ENCODE measurements around the gene PFN1. TPM values are rescaled to one million over a fixed set of nuclear protein-coding genes. Genes with fewer than 3 reads are reported as not detected.

The PFN1 gene
- total and polyA plus RNA-seq, 10 of the 15 experiments (the other 5 are each of a cell fraction or from before 2014, with no cell fraction given): 154 to 3,892 (median 1,918) TPM

DNA sequence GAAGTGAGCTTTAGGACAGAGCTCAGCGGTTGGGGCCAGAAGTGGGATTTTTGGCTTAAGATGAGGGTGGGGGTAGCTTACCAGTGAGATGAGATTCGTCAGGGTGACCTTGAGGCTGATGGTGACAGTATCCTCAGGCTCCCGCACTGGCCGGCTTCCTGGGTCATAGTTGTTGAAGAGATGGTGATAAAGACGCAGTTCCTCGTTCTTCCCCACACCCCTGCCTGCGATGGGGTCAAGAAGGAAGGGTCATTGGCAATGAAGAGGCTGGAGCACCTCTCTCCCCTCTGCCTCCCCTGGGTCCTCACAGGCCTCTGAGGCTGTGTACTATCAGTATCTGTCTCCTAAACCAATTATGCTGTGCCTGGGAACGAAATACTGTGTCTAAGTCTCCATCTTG is 45.8 kb downstream of the PFN1 start (continued):
- TF ChIP-seq, protein P1, sequence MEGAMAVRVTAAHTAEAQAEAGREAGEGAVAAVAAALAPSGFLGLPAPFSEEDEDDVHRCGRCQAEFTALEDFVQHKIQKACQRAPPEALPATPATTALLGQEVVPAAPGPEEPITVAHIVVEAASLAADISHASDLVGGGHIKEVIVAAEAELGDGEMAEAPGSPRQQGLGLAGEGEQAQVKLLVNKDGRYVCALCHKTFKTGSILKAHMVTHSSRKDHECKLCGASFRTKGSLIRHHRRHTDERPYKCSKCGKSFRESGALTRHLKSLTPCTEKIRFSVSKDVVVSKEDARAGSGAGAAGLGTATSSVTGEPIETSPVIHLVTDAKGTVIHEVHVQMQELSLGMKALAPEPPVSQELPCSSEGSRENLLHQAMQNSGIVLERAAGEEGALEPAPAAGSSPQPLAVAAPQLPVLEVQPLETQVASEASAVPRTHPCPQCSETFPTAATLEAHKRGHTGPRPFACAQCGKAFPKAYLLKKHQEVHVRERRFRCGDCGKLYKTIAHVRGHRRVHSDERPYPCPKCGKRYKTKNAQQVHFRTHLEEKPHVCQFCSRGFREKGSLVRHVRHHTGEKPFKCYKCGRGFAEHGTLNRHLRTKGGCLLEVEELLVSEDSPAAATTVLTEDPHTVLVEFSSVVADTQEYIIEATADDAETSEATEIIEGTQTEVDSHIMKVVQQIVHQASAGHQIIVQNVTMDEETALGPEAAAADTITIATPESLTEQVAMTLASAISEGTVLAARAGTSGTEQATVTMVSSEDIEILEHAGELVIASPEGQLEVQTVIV (IDR thresholded peaks at IDR 0.05; ENCODE audit: borderline replicate concordance, partially characterized antibody): no peak
- TF ChIP-seq, protein P2, sequence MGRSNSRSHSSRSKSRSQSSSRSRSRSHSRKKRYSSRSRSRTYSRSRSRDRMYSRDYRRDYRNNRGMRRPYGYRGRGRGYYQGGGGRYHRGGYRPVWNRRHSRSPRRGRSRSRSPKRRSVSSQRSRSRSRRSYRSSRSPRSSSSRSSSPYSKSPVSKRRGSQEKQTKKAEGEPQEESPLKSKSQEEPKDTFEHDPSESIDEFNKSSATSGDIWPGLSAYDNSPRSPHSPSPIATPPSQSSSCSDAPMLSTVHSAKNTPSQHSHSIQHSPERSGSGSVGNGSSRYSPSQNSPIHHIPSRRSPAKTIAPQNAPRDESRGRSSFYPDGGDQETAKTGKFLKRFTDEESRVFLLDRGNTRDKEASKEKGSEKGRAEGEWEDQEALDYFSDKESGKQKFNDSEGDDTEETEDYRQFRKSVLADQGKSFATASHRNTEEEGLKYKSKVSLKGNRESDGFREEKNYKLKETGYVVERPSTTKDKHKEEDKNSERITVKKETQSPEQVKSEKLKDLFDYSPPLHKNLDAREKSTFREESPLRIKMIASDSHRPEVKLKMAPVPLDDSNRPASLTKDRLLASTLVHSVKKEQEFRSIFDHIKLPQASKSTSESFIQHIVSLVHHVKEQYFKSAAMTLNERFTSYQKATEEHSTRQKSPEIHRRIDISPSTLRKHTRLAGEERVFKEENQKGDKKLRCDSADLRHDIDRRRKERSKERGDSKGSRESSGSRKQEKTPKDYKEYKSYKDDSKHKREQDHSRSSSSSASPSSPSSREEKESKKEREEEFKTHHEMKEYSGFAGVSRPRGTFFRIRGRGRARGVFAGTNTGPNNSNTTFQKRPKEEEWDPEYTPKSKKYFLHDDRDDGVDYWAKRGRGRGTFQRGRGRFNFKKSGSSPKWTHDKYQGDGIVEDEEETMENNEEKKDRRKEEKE (IDR thresholded peaks at IDR 0.05): no peak
- TF ChIP-seq SREBF1 (IDR thresholded peaks at IDR 0.05; ENCODE audit: low read length) (no peak), TARDBP (IDR thresholded peaks at IDR 0.05; ENCODE audit: borderline replicate concordance) (no peak), NR2F1 (conservative IDR thresholded peaks at IDR 0.05) (no peak)

DNA sequence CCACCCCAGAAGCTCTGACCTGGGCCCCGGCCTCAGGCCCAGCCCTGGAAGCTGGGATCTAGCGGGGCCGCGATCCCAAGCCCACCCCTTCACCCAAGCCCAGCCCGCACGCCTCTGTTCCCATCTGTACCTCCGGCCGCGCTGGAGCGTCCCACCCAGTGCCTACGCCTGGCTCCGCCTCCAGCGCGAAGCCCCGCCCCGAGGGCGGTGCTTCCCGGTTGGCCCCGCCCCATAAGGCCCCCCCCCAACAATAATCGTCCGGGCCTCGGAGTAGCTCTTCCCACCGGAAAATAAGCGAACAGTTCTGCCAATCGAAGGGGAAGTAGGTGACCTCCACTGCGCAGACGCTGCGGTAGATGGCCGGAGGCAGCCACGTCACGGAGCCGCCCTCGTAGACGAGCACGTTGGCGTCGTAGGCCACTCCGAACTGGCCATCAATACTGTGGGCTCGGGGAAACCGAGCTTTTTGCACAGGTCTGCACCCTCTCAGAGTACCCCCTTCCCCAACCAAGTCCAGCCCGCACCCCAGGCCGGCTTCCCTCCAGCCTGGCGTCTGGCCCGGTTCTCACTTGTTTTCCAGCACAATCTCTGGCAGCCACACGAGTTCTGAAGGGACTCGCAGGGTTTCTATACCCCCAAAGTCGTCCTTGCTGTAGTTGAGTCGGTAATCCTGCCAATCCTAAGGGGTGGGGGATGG is 46.5 kb downstream of the PFN1 start:
- DNase-seq (ENCODE audit: low read depth, low spot score): no peak
- H3K4me2 ChIP-seq (ENCODE audit: control insufficient read depth, insufficient read depth): no peak overlapping the region
- TF ChIP-seq, protein P3, sequence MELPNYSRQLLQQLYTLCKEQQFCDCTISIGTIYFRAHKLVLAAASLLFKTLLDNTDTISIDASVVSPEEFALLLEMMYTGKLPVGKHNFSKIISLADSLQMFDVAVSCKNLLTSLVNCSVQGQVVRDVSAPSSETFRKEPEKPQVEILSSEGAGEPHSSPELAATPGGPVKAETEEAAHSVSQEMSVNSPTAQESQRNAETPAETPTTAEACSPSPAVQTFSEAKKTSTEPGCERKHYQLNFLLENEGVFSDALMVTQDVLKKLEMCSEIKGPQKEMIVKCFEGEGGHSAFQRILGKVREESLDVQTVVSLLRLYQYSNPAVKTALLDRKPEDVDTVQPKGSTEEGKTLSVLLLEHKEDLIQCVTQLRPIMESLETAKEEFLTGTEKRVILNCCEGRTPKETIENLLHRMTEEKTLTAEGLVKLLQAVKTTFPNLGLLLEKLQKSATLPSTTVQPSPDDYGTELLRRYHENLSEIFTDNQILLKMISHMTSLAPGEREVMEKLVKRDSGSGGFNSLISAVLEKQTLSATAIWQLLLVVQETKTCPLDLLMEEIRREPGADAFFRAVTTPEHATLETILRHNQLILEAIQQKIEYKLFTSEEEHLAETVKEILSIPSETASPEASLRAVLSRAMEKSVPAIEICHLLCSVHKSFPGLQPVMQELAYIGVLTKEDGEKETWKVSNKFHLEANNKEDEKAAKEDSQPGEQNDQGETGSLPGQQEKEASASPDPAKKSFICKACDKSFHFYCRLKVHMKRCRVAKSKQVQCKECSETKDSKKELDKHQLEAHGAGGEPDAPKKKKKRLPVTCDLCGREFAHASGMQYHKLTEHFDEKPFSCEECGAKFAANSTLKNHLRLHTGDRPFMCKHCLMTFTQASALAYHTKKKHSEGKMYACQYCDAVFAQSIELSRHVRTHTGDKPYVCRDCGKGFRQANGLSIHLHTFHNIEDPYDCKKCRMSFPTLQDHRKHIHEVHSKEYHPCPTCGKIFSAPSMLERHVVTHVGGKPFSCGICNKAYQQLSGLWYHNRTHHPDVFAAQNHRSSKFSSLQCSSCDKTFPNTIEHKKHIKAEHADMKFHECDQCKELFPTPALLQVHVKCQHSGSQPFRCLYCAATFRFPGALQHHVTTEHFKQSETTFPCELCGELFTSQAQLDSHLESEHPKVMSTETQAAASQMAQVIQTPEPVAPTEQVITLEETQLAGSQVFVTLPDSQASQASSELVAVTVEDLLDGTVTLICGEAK (IDR thresholded peaks at IDR 0.05; ENCODE audit: borderline replicate concordance): no peak
- no peak for TF ChIP-seq GABPA (IDR thresholded peaks at IDR 0.05; ENCODE audit: low read depth)
- TF ChIP-seq, protein P4, sequence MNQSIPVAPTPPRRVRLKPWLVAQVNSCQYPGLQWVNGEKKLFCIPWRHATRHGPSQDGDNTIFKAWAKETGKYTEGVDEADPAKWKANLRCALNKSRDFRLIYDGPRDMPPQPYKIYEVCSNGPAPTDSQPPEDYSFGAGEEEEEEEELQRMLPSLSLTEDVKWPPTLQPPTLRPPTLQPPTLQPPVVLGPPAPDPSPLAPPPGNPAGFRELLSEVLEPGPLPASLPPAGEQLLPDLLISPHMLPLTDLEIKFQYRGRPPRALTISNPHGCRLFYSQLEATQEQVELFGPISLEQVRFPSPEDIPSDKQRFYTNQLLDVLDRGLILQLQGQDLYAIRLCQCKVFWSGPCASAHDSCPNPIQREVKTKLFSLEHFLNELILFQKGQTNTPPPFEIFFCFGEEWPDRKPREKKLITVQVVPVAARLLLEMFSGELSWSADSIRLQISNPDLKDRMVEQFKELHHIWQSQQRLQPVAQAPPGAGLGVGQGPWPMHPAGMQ (IDR thresholded peaks at IDR 0.05; ENCODE audit: borderline replicate concordance): no peak

More for the DNA sequence above, 46.5 kb downstream of the PFN1 start:
- Histone ChIP-seq H3K9ac (ENCODE audit: control insufficient read depth, insufficient read depth, low read length) (no peak overlapping the region), H3K27ac (ENCODE audit: control insufficient read depth, insufficient read depth) (no peak overlapping the region), H3K36me3 (ENCODE audit: control insufficient read depth in 2 of 2, insufficient read depth in 2 of 2, low read length in 1 of 2) (no peaks in the 10 kb centered on the region; a peak in 2 of 4 replicates), H3K9me3 (replicated peaks; ENCODE audit: control insufficient read depth, insufficient read depth, low read length) (no peaks in the 10 kb centered on the region; the same call in 2 of the 3 replicates), H3K27me3 (replicated peaks in 1 of 2; ENCODE audit: control insufficient read depth in 2 of 2, insufficient read depth in 2 of 2, low read length in 1 of 2) (no peaks in the 10 kb centered on the region; a peak in 2 of 4 replicates), H4K20me1 (ENCODE audit: control insufficient read depth, insufficient read depth) (no peaks in the 10 kb centered on the region), H3K4me3 (no peak overlapping the region), H2AFZ (ENCODE audit: control insufficient read depth, low read depth, low read length) (no peak overlapping the region), H3K79me2 (ENCODE audit: control insufficient read depth, insufficient read depth, low read length) (no peaks in the 10 kb centered on the region), H3K4me1 (ENCODE audit: control insufficient read depth, insufficient read depth, low read length) (peaks cover 20% of the 10 kb centered on the region)
- SMC1A ChIA-PET (ENCODE audit: uncharacterized antibody, unreplicated experiment): interaction anchor here (1.5 to 1.6 kb wide), 2 partner anchors 65 to 265 kb away, joined by 4 read pairs; no protein-coding TSS in a partner anchor
- RAD21 ChIA-PET (ENCODE audit: unreplicated experiment): interaction anchor here (0.9 kb wide), 1 partner anchor 192 kb away, joined by 5 read pairs; the partner anchor contains the start of gene ARRB2
- CTCF ChIA-PET: interaction anchor here (1.0 to 3.0 kb wide), 5 partner anchors 8 to 333 kb away, joined by 3 to 11 read pairs (median 10); partner anchors contain the start of genes ARRB2 and SPAG7
- no TSS peak for BruUV-seq (replicated peaks)
- in situ Hi-C loops (cut with MboI): no loop called here
- intact Hi-C loops (cut with micrococcal nuclease; ENCODE audit: unreplicated experiment): loop anchor here (5.0 kb wide), 1 partner anchor 169 kb away; the partner anchor contains the start of gene MED11
- POLR2A ChIA-PET: interaction anchor here (0.6 kb wide), 1 partner anchor 62 kb away, joined by 6 read pairs; no protein-coding TSS in a partner anchor
- 71% methylated on average over 35 of the region's 48 CpGs for WGBS (ENCODE audit: insufficient coverage, insufficient replicate concordance, low lambda C conversion rate, missing lambda C conversion rate)
- FAIRE-seq: no peak
- ATAC-seq: no peak

Data from GM12878 (cell line).